HG03460 (cell line): ENCODE data around the gene SASH1.
"Not testable (repeated sequence)": the region's sequence is repeated elsewhere in the genome, so short reads cannot be mapped to it uniquely, and the experiment has no call there.

Experiments used
- ATAC-seq: cut with Tn5 transposase; IDR thresholded peaks from one replicate; pipeline ENCODE4 v1.9.1; 2021; ENCODE audit not compliant: unreplicated experiment

Gene SASH1

GRCh38 chr6:148328876-148329555 lies 13.6 kb upstream of the SASH1 start:
- ATAC-seq = no peak

GRCh38 chr6:148329596-148330381 lies 12.8 kb upstream of the SASH1 start:
- ATAC-seq = no peak

GRCh38 chr6:148332088-148332487 lies 10.6 kb upstream of the SASH1 start:
- no peak for ATAC-seq

- no peak for ATAC-seq
Observed at GRCh38 chr6:148336901-148337300, 5.7 kb upstream of the SASH1 start.

- ATAC-seq = no peak
Observed at GRCh38 chr6:148339766-148340165, 2.9 kb upstream of the SASH1 start.

- ATAC-seq = no peak
Observed at GRCh38 chr6:148340586-148341297, 1.9 kb upstream of the SASH1 start.

GRCh38 chr6:148342100-148342349 lies 613 bp upstream of the SASH1 start:
- ATAC-seq = no peak

GRCh38 chr6:148343047-148343782 lies 577 bp downstream of the SASH1 start:
- no peak for ATAC-seq

- no peak for ATAC-seq
Observed at GRCh38 chr6:148345176-148345575, 2.5 kb downstream of the SASH1 start.

GRCh38 chr6:148345578-148345977 lies 2.9 kb downstream of the SASH1 start:
- no peak for ATAC-seq

- ATAC-seq = no peak
Observed at GRCh38 chr6:148346681-148347440, 4.2 kb downstream of the SASH1 start.

- ATAC-seq = no peak
Observed at GRCh38 chr6:148347441-148348054, 4.9 kb downstream of the SASH1 start.

- ATAC-seq = no peak
Observed at GRCh38 chr6:148348335-148348734, 5.7 kb downstream of the SASH1 start.

- no peak for ATAC-seq
Observed at GRCh38 chr6:148348778-148349177, 6.1 kb downstream of the SASH1 start.

GRCh38 chr6:148349466-148349865 lies 6.8 kb downstream of the SASH1 start:
- no peak for ATAC-seq

GRCh38 chr6:148351309-148351708 lies 8.7 kb downstream of the SASH1 start:
- ATAC-seq = no peak

GRCh38 chr6:148352421-148352820 lies 9.8 kb downstream of the SASH1 start:
- not testable (repeated sequence) for ATAC-seq

GRCh38 chr6:148358196-148358785 lies 15.7 kb downstream of the SASH1 start:
- ATAC-seq = no peak

GRCh38 chr6:148359228-148359627 lies 16.6 kb downstream of the SASH1 start:
- ATAC-seq = no peak
